Neural cell (in vitro differentiated cells): ENCODE measurements around the gene WFS1.

Source experiments
- CTCF ChIP-seq: fragments of 450-650 bp; IDR thresholded peaks from 2 replicates; pipeline ENCODE4 v1.5.1; 2014; ENCODE audit warnings: antibody characterized with exemption, mild to moderate bottlenecking, moderate library complexity; ENCODE audit not compliant: poor library complexity, severe bottlenecking
- EZH2 ChIP-seq: fragments of 200-600, 300-800 bp; shearing (Covaris generic), sonication (generic); IDR thresholded peaks from 2 replicates; pipeline ENCODE4 v1.6.1; 2014; ENCODE audit warnings: antibody characterized with exemption, low read length, borderline replicate concordance, mild to moderate bottlenecking; ENCODE audit not compliant: insufficient read depth, poor library complexity, severe bottlenecking
- POLR2AphosphoS5 ChIP-seq: IDR thresholded peaks from 2 replicates; pipeline ENCODE4 v1.6.1; 2012

- TF ChIP-seq EZH2 (no peak), POLR2AphosphoS5 (no peak), CTCF (no peak)
Observed at GRCh38 chr4:6259886-6260285, 9.8 kb upstream of the WFS1 start.
